CD4-positive, alpha-beta T cell treated with Interleukin-6 at 100 ng/mL for 8 hours (primary cell): ENCODE data around the gene C22orf42.
"Not testable (repeated sequence)": the region's sequence is repeated elsewhere in the genome, so short reads cannot be mapped to it uniquely, and the experiment has no call there.

Experiments
- DNase-seq: peaks from one replicate; pipeline ENCODE4 v3.0.0-alpha.2; 2020; ENCODE audit warnings: mixed read lengths, low spot score

The C22orf42 gene

DNA sequence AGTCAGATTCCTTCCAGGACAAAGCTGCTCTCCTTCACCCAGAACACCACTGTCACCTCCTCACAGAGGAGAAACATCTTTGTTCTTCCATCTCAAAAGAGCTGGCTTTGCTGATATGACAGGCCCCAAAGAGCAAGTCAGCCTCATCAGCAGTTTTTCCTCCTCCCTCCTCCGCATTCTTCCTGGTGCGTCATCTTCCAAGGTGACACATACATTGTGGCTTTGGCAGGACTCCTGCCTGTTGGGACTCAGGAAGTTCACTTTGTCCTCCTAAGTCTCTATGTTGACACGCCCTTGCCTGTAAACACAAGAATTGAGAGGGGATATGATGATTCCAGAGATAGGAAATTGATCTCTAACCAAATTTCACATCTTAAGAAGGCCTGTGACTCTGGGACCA is 23.1 kb downstream of the C22orf42 start:
- not testable (repeated sequence) for DNase-seq

DNA sequence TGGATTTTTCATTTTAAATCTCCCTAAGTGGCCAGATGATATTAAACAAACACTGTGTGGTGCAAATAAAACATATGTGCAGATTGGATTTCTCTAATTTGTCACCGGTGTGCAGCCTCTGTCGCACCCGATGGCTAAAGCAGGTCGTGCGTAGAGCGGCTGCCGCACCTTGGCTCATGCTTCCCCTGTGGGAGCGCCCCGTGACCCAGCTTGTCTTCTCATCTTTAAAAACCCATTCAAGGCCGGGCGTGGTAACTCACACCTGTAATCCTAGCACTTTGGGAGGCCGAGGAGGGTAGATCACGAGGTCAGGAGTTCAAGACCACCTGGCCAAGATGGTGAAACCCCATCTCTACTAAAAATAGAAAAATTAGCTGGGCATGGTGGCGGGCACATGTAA is 24.3 kb downstream of the C22orf42 start:
- not testable (repeated sequence) for DNase-seq

DNA sequence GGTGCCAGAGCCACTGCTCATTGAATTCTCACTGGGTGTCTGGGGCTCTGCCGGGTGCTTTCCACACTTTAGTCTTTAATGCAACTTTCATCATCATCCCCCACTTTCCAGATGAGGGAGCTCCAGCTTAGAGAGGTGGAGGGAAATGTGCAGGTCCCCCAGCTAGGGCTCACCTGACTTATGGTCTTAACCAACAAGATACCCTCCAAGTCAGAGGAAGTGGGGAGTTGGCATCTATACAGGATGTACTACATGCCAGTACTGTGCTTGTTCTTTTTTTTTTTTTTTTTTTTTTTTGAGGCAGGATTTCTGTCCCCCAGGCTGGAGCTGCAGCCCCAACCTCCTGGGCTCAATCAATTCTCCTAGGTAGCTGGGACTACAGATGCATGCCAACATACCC is 26.3 kb downstream of the C22orf42 start:
- DNase-seq, result no peak

DNA sequence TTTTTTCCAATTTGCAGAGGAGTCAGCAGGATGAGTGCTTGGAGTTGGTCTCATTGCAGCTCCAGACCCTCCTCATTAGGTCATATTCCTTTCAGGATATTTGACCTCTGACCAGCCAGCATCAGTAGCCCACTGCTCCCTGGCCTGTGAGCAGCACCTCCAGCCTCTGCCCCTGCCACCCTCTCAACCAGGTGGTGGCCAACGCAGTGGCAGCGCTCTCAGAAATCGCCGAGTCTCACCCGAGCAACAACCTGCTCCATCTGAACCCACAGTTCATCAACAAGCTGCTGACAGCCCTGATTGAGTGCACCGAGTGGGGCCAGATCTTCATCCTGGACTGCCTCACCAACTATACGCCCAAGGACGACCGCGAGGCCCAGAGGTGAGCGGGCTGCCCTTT is 27.0 kb downstream of the C22orf42 start:
- no peak for DNase-seq

DNA sequence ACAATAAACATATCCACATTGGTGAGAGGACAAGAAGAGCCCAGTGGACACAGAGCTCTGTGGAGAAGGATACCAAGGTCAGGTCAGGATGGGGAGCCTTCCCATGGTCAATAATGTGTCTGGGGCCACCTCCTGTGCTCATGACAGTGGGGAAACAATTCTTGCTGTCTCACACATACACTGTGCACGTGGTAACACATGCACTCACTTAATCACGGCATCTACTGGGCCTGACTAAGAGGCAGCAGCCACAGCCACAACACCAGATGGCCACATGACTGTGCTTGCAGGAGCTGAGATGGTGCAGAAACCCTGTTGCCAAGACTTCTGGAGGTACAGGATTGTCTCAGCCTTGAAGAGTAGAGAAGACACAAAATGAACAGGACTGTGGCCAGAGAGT is 28.6 kb downstream of the C22orf42 start:
- DNase-seq, result no peak

DNA sequence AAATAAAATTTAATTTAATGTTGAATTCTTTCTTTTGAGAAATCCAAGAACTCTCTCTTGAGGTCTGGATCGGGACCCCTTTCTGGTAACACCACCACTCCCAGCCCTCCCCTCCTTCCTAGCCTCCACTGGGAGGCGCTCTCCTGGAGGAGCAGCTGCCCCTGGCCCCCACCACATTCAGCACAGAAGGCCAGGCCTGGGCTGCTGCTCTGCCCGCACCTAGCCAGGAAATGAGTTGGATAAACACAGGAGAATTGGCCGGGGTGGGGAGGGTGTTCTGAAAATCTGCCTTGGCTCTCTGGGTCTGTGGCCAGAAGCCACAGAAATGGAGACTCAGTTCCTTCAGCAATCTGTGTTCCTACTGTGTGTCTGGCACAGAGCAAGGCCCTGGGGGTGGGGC is 31.2 kb downstream of the C22orf42 start:
- DNase-seq, result no peak

DNA sequence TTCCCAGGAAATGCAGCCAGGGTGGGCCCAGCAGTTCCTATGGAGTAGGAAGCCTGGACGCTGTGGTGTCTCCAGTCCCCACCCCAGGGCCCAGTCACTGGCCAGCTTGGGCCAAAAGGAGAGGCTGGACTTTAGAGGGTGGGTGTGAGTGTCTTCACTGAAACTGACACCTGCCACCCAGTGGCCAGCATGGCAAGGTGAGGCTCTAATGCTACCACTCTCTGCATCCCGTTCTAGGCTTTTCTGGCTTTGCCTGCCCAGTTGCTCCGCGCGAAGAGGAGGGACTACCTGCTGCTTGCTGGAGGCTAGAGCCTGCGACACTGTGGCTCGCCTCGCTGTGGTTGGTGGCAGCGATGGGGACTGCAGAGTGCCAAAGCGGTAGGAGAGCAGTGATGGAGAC is 35.4 kb downstream of the C22orf42 start:
- DNase-seq, result no peak

DNA sequence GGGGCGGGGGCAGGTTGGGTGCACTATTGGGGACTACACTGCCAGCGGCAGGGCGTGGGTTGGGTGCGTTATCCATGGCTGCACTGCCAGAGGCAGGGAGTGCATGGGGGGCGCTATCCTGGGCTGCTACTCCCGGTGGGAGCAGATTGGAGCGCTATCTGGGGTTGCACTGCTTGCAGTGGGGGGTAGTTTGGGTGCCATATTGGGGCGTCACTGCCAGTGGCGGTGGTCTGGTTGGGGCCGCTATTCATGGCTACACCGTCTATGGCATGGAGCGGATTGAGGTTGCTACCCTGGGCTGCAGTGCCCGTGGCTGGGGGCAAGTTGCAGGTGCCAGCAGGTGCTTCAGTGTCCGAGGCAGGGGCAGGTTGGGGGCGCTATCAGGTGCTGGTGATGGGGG is 36.2 kb downstream of the C22orf42 start:
- DNase-seq, result no peak

DNA sequence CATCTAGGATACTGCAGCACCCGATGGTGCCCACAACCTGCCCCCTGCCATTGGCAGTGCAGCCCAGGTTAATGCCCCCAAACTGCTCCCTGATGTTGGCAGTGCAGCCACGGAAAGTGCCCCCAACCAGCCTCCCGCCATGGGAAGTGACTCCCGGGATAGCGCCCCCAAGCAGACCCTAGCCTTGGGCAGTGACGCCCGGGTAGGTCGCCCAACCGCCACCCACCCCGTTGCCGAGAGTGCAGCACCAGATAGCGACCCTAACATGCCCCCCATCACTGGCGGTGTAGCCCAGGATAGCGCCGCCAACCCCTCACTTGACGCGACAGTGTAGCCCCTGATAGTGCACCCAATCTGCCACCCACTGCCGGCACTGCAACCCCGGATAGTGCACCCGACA is 38.5 kb downstream of the C22orf42 start:
- no peak for DNase-seq

DNA sequence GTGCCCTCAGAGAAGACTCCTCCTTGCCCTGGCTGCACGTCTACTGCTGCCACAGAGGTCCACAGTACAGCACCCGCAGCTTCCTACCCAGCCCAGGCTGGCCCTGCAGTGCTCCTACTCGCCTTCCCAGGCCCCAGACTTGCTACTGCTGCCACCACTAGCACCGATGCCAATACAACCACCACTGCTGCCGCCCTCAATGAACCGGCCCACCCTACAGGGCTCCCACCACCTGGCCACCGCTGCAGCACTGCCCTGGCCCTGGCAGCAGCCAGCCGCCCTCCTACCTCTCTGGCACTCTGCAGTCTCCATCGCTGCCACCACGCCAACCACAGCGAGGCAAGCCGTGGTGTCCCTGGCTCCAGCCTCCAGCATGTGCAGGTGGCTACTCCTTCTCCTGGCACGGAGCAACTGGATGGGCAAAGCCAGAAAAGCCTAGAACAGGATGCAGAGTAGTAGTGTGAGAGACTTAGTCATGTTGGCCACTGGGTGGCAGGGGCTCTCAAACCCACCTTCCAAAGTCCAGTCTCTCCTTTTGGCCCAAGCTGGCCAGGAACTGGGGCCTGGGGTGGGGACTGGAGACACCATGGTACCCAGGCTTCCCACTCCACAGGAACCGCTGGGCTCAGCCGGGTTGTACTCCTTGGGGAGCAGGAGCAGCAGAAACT is 39.4 kb downstream of the C22orf42 start:
- DNase-seq, result no peak

DNA sequence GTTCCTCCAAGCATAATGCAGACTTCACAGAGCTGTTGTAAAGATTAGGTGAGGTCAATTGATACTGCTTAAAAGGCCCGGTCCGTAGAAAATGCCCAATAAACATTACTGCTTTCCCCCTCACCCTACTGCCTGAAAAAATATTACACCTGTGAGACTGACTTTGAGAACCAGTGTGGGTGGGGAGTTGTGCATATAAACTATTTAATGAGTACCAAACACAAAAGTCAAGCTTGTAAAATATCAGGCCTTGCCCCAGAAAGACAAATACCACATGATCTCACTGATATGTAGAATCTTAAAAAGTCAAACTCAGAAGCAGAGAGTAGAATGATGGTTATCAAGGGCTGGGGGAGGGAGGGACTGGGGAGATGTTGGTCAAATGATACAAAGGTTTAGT is 46.7 kb downstream of the C22orf42 start:
- no peak for DNase-seq

DNA sequence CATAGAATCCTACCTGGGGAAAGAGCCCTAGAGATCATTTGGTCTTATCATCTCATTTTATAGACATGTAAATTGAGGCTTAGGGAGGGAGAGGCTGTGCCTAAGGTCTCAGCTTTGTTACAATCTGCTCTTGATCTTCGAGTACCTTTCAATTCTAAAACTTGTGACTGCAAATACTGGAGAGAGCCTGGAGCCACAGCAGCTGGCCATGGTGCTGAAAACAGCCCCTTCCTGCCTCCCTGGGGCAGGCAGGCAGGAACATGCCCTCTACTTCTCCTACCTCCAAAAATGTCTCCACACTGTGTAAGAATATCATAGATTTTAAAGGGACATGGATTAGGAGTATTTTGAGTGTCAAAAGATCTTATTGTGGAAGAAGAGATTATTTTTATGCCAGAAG is 52.2 kb downstream of the C22orf42 start:
- DNase-seq, result no peak

DNA sequence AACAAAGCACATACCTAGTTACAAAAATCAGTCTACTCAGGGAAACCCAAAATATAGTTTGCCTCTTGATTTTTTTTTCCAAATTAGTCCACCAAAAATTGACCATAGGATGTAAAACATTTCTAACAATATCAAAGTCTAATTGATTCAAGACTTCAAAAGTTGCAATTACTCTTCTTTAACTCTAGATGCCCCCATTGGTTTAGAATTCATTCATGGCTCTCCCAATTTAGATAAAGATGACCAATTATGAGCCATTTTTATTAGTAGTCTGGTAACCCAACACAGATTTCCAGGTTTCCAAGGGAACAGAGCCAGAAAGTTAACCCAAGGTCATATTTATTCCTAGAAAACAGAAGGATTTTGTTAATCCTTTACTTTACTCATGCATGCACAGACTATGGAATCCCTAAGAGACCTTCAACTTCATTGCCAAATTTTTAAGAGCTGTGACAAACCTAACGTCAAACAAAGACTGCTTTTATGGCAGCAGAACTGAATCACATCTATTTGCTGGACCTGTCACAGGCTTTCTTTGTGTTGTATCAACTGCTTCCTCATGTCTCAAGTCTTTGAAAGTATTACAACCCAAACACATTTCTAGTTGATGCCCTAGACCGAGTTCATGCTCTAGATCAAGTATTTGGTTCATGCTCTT is 55.3 kb downstream of the C22orf42 start:
- DNase-seq, result no peak

DNA sequence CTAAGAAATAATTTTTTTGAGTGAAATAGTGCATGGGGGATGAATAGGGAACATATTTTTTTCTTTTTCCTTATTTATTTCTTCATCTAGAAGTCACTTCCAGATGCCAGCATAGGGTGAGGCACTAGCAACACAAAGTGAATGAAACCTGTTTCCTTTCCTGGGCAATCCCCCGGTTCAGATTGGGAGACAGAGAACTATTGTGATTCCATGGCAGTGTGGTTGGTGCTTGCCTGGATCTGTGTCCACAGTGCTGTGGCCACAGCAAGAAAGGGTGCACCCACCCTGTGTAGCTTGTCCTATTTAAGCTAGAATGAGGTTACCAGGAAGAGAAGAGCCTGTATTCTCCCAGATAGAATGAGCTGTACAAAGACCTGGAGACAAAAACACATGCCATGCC is 58.4 kb downstream of the C22orf42 start:
- no peak for DNase-seq
